Activated CD4-positive, alpha-beta T cell treated with anti-CD3 and anti-CD28 coated beads, Interleukin-2, amount 50 U/mL, for 1 hour (primary cell): ENCODE results near the gene ZNF865.
A peak's percentile ranks its signal among the peaks of the same experiment; 100 is the strongest.

Experiments
- DNase-seq: peaks from one replicate; pipeline ENCODE4 v3.0.0-alpha.2; 2020

ZNF865 gene

GRCh38 chr19:55626350-55626749 lies 20.9 kb downstream of the ZNF865 start:
- DNase-seq: peak; percentile 54

GRCh38 chr19:55632463-55632834 lies 27.0 kb downstream of the ZNF865 start:
- DNase-seq: peak; percentile 87

- DNase-seq: no peak
Measured at GRCh38 chr19:55633861-55634260, 28.4 kb downstream of the ZNF865 start.

- no peak for DNase-seq
Measured at GRCh38 chr19:55635334-55635717, 29.9 kb downstream of the ZNF865 start.

GRCh38 chr19:55635856-55636440 lies 30.5 kb downstream of the ZNF865 start:
- DNase-seq: no peak

GRCh38 chr19:55636723-55637122 lies 31.3 kb downstream of the ZNF865 start:
- DNase-seq: no peak

GRCh38 chr19:55637534-55637933 lies 32.1 kb downstream of the ZNF865 start:
- DNase-seq: no peak

GRCh38 chr19:55638864-55639359 lies 33.5 kb downstream of the ZNF865 start:
- peak; percentile 62 for DNase-seq

- DNase-seq: peak; percentile 77
Measured at GRCh38 chr19:55640043-55640576, 34.7 kb downstream of the ZNF865 start.

- peak; percentile 38 for DNase-seq
Measured at GRCh38 chr19:55640577-55641425, 35.4 kb downstream of the ZNF865 start, which contains the start of gene ZNF580. Gene ZNF580, plus strand, starts transcription at chr19:55641002. Its CDS starts 1,507 bp downstream, at chr19:55642509.

GRCh38 chr19:55641426-55642152 lies 36.1 kb downstream of the ZNF865 start:
- DNase-seq: no peak

GRCh38 chr19:55642153-55643002 lies 36.9 kb downstream of the ZNF865 start:
- no peak for DNase-seq

- DNase-seq: peak; percentile 72
Measured at GRCh38 chr19:55643003-55643886, 37.8 kb downstream of the ZNF865 start, which contains the start of gene ZNF581. Gene ZNF581, plus strand, starts transcription at chr19:55643649. Its CDS starts 923 bp downstream, at chr19:55644572.

- no peak for DNase-seq
Measured at GRCh38 chr19:55643887-55644176, 38.4 kb downstream of the ZNF865 start.

- DNase-seq: no peak
Measured at GRCh38 chr19:55644191-55644833, 38.9 kb downstream of the ZNF865 start.

- DNase-seq: no peak
Measured at GRCh38 chr19:55644842-55645511, 39.5 kb downstream of the ZNF865 start.

- no peak for DNase-seq
Measured at GRCh38 chr19:55645512-55645881, 40.0 kb downstream of the ZNF865 start.

- DNase-seq: no peak
Measured at GRCh38 chr19:55646889-55647731, 41.7 kb downstream of the ZNF865 start.
